C4-2B (cell line): ENCODE measurements around the gene WNT7B.

ENCODE experiments used
- H3K27ac ChIP-seq: fragments of 450-650 bp; 2 replicates; pipeline ENCODE4 v1.5.1; 2017
- CTCF ChIP-seq: fragments of 450-650 bp; conservative IDR thresholded peaks from 2 replicates; pipeline ENCODE4 v1.5.1; 2017; ENCODE audit warnings: mild to moderate bottlenecking
- ZFX ChIP-seq: fragments of 450-650 bp; IDR thresholded peaks from 2 replicates; pipeline ENCODE4 v1.6.1; 2017

WNT7B gene

GRCh38 chr22:45926433-45926832, 50.5 kb downstream of the WNT7B start:
- TF ChIP-seq CTCF = no peak
- TF ChIP-seq ZFX = no peak
- no peak overlapping the region for H3K27ac ChIP-seq

GRCh38 chr22:45925811-45926351, 51.1 kb downstream of the WNT7B start:
- no peak overlapping the region for H3K27ac ChIP-seq
- TF ChIP-seq CTCF (no peak), ZFX (no peak)

GRCh38 chr22:45923835-45924234, 53.1 kb downstream of the WNT7B start:
- no peak overlapping the region for H3K27ac ChIP-seq
- TF ChIP-seq ZFX = no peak
- TF ChIP-seq CTCF = no peak

- TF ChIP-seq CTCF (no peak), ZFX (no peak)
- no peak overlapping the region for H3K27ac ChIP-seq
These were observed 53.8 kb downstream of the WNT7B start for GRCh38 chr22:45923212-45923611.

GRCh38 chr22:45922661-45923060, 54.3 kb downstream of the WNT7B start:
- no peak overlapping the region for H3K27ac ChIP-seq
- TF ChIP-seq CTCF = no peak
- no peak for TF ChIP-seq ZFX

GRCh38 chr22:45922256-45922655, 54.7 kb downstream of the WNT7B start:
- H3K27ac ChIP-seq = no peak overlapping the region
- TF ChIP-seq ZFX = no peak
- TF ChIP-seq CTCF = no peak

- TF ChIP-seq ZFX (peak; percentile 65; the same call in 1 of the 2 replicates), CTCF (no peak)
- H3K27ac ChIP-seq = peak overlapping the region; percentile 83
These were observed 57.3 kb downstream of the WNT7B start for GRCh38 chr22:45919504-45920286.
